GM18858 (cell line): Measurements from ENCODE around the gene RHCE.
"Not testable (repeated sequence)": the region's sequence is repeated elsewhere in the genome, so short reads cannot be mapped to it uniquely, and the experiment has no call there.

Source experiments
- ATAC-seq: cut with Tn5 transposase; IDR thresholded peaks from one replicate; pipeline ENCODE4 v1.9.1; 2021; ENCODE audit not compliant: unreplicated experiment

Gene RHCE

GRCh38 chr1:25349606-25350005 is 71.0 kb downstream of the RHCE start:
- no peak for ATAC-seq

GRCh38 chr1:25347556-25347955 is 73.1 kb downstream of the RHCE start:
- no peak for ATAC-seq

GRCh38 chr1:25343872-25344271 is 76.8 kb downstream of the RHCE start:
- ATAC-seq = no peak

- no peak for ATAC-seq
Measured at GRCh38 chr1:25342846-25343245, 77.8 kb downstream of the RHCE start.

GRCh38 chr1:25341746-25342145 is 78.9 kb downstream of the RHCE start:
- no peak for ATAC-seq

GRCh38 chr1:25338986-25339385 is 81.6 kb downstream of the RHCE start:
- ATAC-seq = no peak

GRCh38 chr1:25338188-25338981 is 82.2 kb downstream of the RHCE start, which contains the start of gene TMEM50A:
Gene TMEM50A, plus strand, starts transcription at chr1:25338334. Its CDS starts 2,153 bp downstream, at chr1:25340487.
- peak; percentile 62 for ATAC-seq

GRCh38 chr1:25337483-25338187 is 83.0 kb downstream of the RHCE start:
- peak; percentile 4 for ATAC-seq

GRCh38 chr1:25336922-25337354 is 83.7 kb downstream of the RHCE start:
- not testable (repeated sequence) for ATAC-seq

- not testable (repeated sequence) for ATAC-seq
Measured at GRCh38 chr1:25329950-25330349, 90.7 kb downstream of the RHCE start.

- not testable (repeated sequence) for ATAC-seq
Measured at GRCh38 chr1:25329336-25329735, 91.3 kb downstream of the RHCE start.

GRCh38 chr1:25328791-25329185 is 91.8 kb downstream of the RHCE start:
- not testable (repeated sequence) for ATAC-seq

- ATAC-seq = not testable (repeated sequence)
Measured at GRCh38 chr1:25327864-25328790, 92.5 kb downstream of the RHCE start.

- not testable (repeated sequence) for ATAC-seq
Measured at GRCh38 chr1:25324407-25324806, 96.2 kb downstream of the RHCE start.

- not testable (repeated sequence) for ATAC-seq
Measured at GRCh38 chr1:25322127-25322526, 98.5 kb downstream of the RHCE start.

GRCh38 chr1:25320314-25320938 is 100.2 kb downstream of the RHCE start:
- not testable (repeated sequence) for ATAC-seq

GRCh38 chr1:25312806-25313470 is 107.7 kb downstream of the RHCE start:
- not testable (repeated sequence) for ATAC-seq
